HCT116 (cell line): ENCODE data around the gene CBX4. TPM values are rescaled to one million over a fixed set of nuclear protein-coding genes. Genes with fewer than 3 reads are reported as not detected.

ENCODE experiments used
- ATAC-seq: fragments of 200-7000 bp; cut with Tn5 transposase; 2 replicates; pipeline ENCODE4 v1.9.1; 2020; ENCODE audit warnings: mild to moderate bottlenecking, moderate library complexity
- BruUV-seq: library from RNA; stranded (reverse); fragments of 400-500 nt; replicated peaks from 2 replicates; lab custom pipeline; 2021; lab: Mats Ljungman, UMichigan
- CTCF ChIA-PET: fragments of 300-600 bp; sonication (Branson Sonifier 250); formaldehyde crosslinking; loops from one replicate; lab custom pipeline; 2021; ENCODE audit warnings: antibody characterized with exemption; lab: Charles Lee
- POLR2A ChIA-PET: fragments of 300-600, 350-600 bp; sonication (Branson Sonifier 250); formaldehyde crosslinking; loops from one replicate; lab custom pipeline; 2021; ENCODE audit warnings: antibody characterized with exemption; lab: Charles Lee
- RAD21 ChIA-PET, 2 experiments: fragments of 300-600 bp; sonication (Branson Sonifier 250); formaldehyde crosslinking; loops; one replicate each; lab custom pipeline; 2023; ENCODE audit warnings: low total read pairs in 2 of 2; ENCODE audit not compliant: uncharacterized antibody in 2 of 2, unreplicated experiment in 2 of 2, low non-redundant PET in 1 of 2; lab: Charles Lee
- DNase-seq: peaks from one replicate; pipeline ENCODE4 v3.0.0-alpha.2; 2010; ENCODE audit warnings: low read depth, low spot score
- H2AFZ ChIP-seq: fragments of 200-600 bp; shearing (Covaris generic), sonication (generic); 2 replicates; pipeline ENCODE4 v1.6.1; 2017; ENCODE audit warnings: low read depth, mixed run types, mixed read lengths, antibody characterized with exemption, low read length; ENCODE audit not compliant: poor library complexity, severe bottlenecking
- H3K27ac ChIP-seq: 2 replicates; pipeline ENCODE4 v1.5.1; 2012; ENCODE audit warnings: low read depth, low read length
- H3K27me3 ChIP-seq: fragments of 200-600 bp; sonication (generic); 2 replicates; pipeline ENCODE4 v1.6.1; 2016; ENCODE audit warnings: mixed run types, low read length, mixed read lengths; ENCODE audit not compliant: insufficient read depth
- H3K36me3 ChIP-seq, 2 experiments: fragments of 200-500 bp in 1 of 2; fragments of 200-600 bp in 1 of 2; sonication (Bioruptor generic) in 1 of 2; sonication (generic) in 1 of 2; 2 replicates each; pipeline versions ENCODE4 v1.5.1 to v1.6.1; 2014 to 2016; ENCODE audit warnings: low read length in 2 of 2, inconsistent platforms in 1 of 2, mixed read lengths in 1 of 2, mixed run types in 1 of 2; ENCODE audit not compliant: insufficient read depth in 2 of 2, control insufficient read depth in 1 of 2
- H3K4me1 ChIP-seq, 2 experiments: fragments of 200-600 bp in 1 of 2; sonication (generic) in 1 of 2; 2 replicates each; pipeline versions ENCODE4 v1.5.1 to v1.6.1; 2012 to 2017; ENCODE audit warnings: low read length in 2 of 2, inconsistent platforms in 1 of 2, mild to moderate bottlenecking in 1 of 2, mixed read lengths in 1 of 2, mixed run types in 1 of 2, moderate library complexity in 1 of 2; ENCODE audit not compliant: insufficient read depth in 2 of 2, control insufficient read depth in 1 of 2
- H3K4me2 ChIP-seq: fragments of 200-600 bp; sonication (generic); 2 replicates; pipeline ENCODE4 v1.6.1; 2017; ENCODE audit warnings: mixed run types, low read length, mixed read lengths
- H3K4me3 ChIP-seq, 2 experiments: fragments of 200-600 bp in 1 of 2; sonication (generic) in 1 of 2; replicated peaks in 1 of 2; 2 replicates each; pipeline ENCODE4 v1.5.1; 2011 to 2016; ENCODE audit warnings: low read length in 2 of 2, control low read depth in 1 of 2, low read depth in 1 of 2, mild to moderate bottlenecking in 1 of 2, mixed read lengths in 1 of 2, mixed run types in 1 of 2
- H3K79me2 ChIP-seq: fragments of 200-600 bp; sonication (generic); 2 replicates; pipeline ENCODE4 v1.6.1; 2017; ENCODE audit warnings: mild to moderate bottlenecking, mixed run types, low read length, moderate library complexity, mixed read lengths; ENCODE audit not compliant: insufficient read depth
- H3K9ac ChIP-seq: fragments of 200-600 bp; sonication (generic); 2 replicates; pipeline ENCODE4 v1.6.1; 2016; ENCODE audit warnings: low read length, mixed read lengths
- H3K9me2 ChIP-seq: fragments of 200-600 bp; sonication (generic), shearing (Covaris generic); 2 replicates; pipeline ENCODE4 v1.6.1; 2017; ENCODE audit warnings: mixed run types, mild to moderate bottlenecking, moderate library complexity; ENCODE audit not compliant: insufficient read depth
- H3K9me3 ChIP-seq, 2 experiments: fragments of 200-500 bp in 1 of 2; fragments of 200-600 bp in 1 of 2; sonication (Bioruptor generic) in 1 of 2; sonication (generic) in 1 of 2; 2 replicates each; pipeline ENCODE4 v1.6.1; 2014 to 2017; ENCODE audit warnings: low read length in 2 of 2, mixed read lengths in 2 of 2, inconsistent platforms in 1 of 2, low read depth in 1 of 2, mild to moderate bottlenecking in 1 of 2, mixed run types in 1 of 2, moderate library complexity in 1 of 2; ENCODE audit not compliant: control insufficient read depth in 1 of 2, insufficient read depth in 1 of 2
- H4K20me1 ChIP-seq: fragments of 200-600 bp; sonication (generic), shearing (Covaris generic); 2 replicates; pipeline ENCODE4 v1.6.1; 2017; ENCODE audit warnings: mixed run types, mild to moderate bottlenecking, moderate library complexity; ENCODE audit not compliant: insufficient read depth
- CBX3 ChIP-seq: IDR thresholded peaks from 2 replicates; pipeline ENCODE4 v1.6.1; 2012; ENCODE audit warnings: low read depth
- CEBPB ChIP-seq: IDR thresholded peaks from 2 replicates; pipeline ENCODE4 v1.6.1; 2012; ENCODE audit warnings: low read depth
- CTCF ChIP-seq, 3 experiments: fragments of 200-600 bp in 1 of 3; sonication (generic) in 1 of 3; IDR thresholded peaks in 2 of 3; conservative IDR thresholded peaks in 1 of 3; 2 replicates each; pipeline ENCODE4 v1.5.1; 2012 to 2017; ENCODE audit warnings: low read depth in 2 of 3, low read length in 2 of 3, antibody characterized with exemption in 1 of 3, borderline replicate concordance in 1 of 3, control low read depth in 1 of 3, mild to moderate bottlenecking in 1 of 3, mixed read lengths in 1 of 3, mixed run types in 1 of 3, moderate library complexity in 1 of 3; ENCODE audit not compliant: insufficient read depth in 1 of 3
- ELF1 ChIP-seq: IDR thresholded peaks from 2 replicates; pipeline ENCODE4 v1.6.1; 2012; ENCODE audit warnings: low read depth, borderline replicate concordance
- EZH2 ChIP-seq: fragments of 200-600 bp; sonication (generic); IDR thresholded peaks from 2 replicates; pipeline ENCODE4 v1.6.1; 2017; ENCODE audit warnings: antibody characterized with exemption, mixed run types
- EZH2phosphoT487 ChIP-seq: fragments of 200-600 bp; IDR thresholded peaks from 2 replicates; pipeline ENCODE4 v1.6.1; 2018; ENCODE audit warnings: antibody characterized with exemption, borderline replicate concordance
- FOSL1 ChIP-seq: IDR thresholded peaks from 2 replicates; pipeline ENCODE4 v1.6.1; 2012; ENCODE audit warnings: low read depth
- MAX ChIP-seq: IDR thresholded peaks from 2 replicates; pipeline ENCODE4 v1.6.1; 2012
- POLR2A ChIP-seq: IDR thresholded peaks from 2 replicates; pipeline ENCODE4 v1.7.0; 2011; ENCODE audit warnings: borderline replicate concordance; ENCODE audit not compliant: insufficient read depth, insufficient read length; ENCODE audit errors: extremely low read depth
- POLR2AphosphoS5 ChIP-seq: IDR thresholded peaks from 2 replicates; pipeline ENCODE4 v1.6.1; 2011; ENCODE audit warnings: mild to moderate bottlenecking, low read depth, low read length, moderate library complexity
- SIN3A ChIP-seq: IDR thresholded peaks from 2 replicates; pipeline ENCODE4 v1.6.1; 2012; ENCODE audit warnings: low read depth
- SP1 ChIP-seq: IDR thresholded peaks from 2 replicates; pipeline ENCODE4 v1.6.1; 2012; ENCODE audit warnings: low read depth
- SRF ChIP-seq: IDR thresholded peaks from 2 replicates; pipeline ENCODE4 v1.6.1; 2012; ENCODE audit warnings: low read depth
- TCF7L2 ChIP-seq: IDR thresholded peaks from 2 replicates; pipeline ENCODE4 v1.7.0; 2011; ENCODE audit warnings: borderline replicate concordance, inconsistent platforms; ENCODE audit not compliant: insufficient read depth, insufficient read length; ENCODE audit errors: extremely low read depth
- YY1 ChIP-seq: IDR thresholded peaks from 2 replicates; pipeline ENCODE4 v1.6.1; 2011; ENCODE audit warnings: low read length, low read depth, moderate library complexity, mild to moderate bottlenecking; ENCODE audit not compliant: insufficient replicate concordance; ENCODE audit errors: extremely low read depth
- ZNF274 ChIP-seq: fragments of 200-500 bp; sonication (Bioruptor generic); IDR thresholded peaks from 2 replicates; pipeline ENCODE4 v1.6.1; 2014; ENCODE audit warnings: mild to moderate bottlenecking, low read depth, low read length, inconsistent platforms
- intact Hi-C: fragments of 100-400 bp; cut with micrococcal nuclease; formaldehyde crosslinking; loops from 2 replicates; pipeline ENCODE4 v1.10.0; 2022
- total RNA-seq: library from RNA; stranded (reverse); gene quantifications from one replicate; pipeline ENCODE4 v1.2.1, GENCODE V29; 2021; ENCODE audit not compliant: unreplicated experiment
- TF ChIP-seq, protein P1 (sequence below): IDR thresholded peaks from 2 replicates; pipeline ENCODE4 v1.6.1; 2012
- TF ChIP-seq, protein P2 (sequence below): IDR thresholded peaks from 2 replicates; pipeline ENCODE4 v1.6.1; 2011; ENCODE audit warnings: mild to moderate bottlenecking, low read length, moderate library complexity; ENCODE audit not compliant: insufficient replicate concordance; ENCODE audit errors: extremely low read depth

CBX4 gene
- total RNA-seq, 1 experiment from 2014 or later, result 60.9 TPM

- peak; percentile 59 for ATAC-seq
- POLR2A ChIA-PET, result interaction anchor here (1.0 to 1.8 kb wide), 5 partner anchors 10 to 198 kb away, joined by 3 to 17 read pairs (median 5); partner anchors contain the start of gene CBX4
- TF ChIP-seq CTCF (IDR thresholded peaks at IDR 0.05 in 2 of 3, conservative IDR thresholded peaks at IDR 0.05 in 1 of 3; ENCODE audit: borderline replicate concordance in 1 of 3, insufficient read depth in 1 of 3, low read depth in 2 of 3, low read length in 2 of 3) (peak; percentile 72 to 97 (median 78)), EZH2 (no peak), TCF7L2 (peak; percentile 63), SIN3A (no peak), ZNF274 (no peak), YY1 (no peak), FOSL1 (no peak), MAX (no peak; the same call in 1 of the 2 replicates), POLR2AphosphoS5 (0 out of 2 replicates have a peak, but pooled peaks have one; percentile 15), SRF (no peak; the same call in 1 of the 2 replicates), CEBPB (no peak), EZH2phosphoT487 (no peak), CBX3 (no peak), ELF1 (no peak), SP1 (no peak), POLR2A (no peak)
- TF ChIP-seq, protein P1, sequence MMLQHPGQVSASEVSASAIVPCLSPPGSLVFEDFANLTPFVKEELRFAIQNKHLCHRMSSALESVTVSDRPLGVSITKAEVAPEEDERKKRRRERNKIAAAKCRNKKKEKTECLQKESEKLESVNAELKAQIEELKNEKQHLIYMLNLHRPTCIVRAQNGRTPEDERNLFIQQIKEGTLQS, result no peak
- TF ChIP-seq, protein P2, sequence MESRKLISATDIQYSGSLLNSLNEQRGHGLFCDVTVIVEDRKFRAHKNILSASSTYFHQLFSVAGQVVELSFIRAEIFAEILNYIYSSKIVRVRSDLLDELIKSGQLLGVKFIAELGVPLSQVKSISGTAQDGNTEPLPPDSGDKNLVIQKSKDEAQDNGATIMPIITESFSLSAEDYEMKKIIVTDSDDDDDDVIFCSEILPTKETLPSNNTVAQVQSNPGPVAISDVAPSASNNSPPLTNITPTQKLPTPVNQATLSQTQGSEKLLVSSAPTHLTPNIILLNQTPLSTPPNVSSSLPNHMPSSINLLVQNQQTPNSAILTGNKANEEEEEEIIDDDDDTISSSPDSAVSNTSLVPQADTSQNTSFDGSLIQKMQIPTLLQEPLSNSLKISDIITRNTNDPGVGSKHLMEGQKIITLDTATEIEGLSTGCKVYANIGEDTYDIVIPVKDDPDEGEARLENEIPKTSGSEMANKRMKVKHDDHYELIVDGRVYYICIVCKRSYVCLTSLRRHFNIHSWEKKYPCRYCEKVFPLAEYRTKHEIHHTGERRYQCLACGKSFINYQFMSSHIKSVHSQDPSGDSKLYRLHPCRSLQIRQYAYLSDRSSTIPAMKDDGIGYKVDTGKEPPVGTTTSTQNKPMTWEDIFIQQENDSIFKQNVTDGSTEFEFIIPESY, result no peak
These were observed 28.0 kb downstream of the CBX4 start for GRCh38 chr17:79811011-79811867.

More at GRCh38 chr17:79811011-79811867, 28.0 kb downstream of the CBX4 start:
- no peaks in the 10 kb centered on the region for H3K79me2 ChIP-seq
- H3K9me3 ChIP-seq, result no peaks in the 10 kb centered on the region
- no peaks in the 10 kb centered on the region for H3K36me3 ChIP-seq
- no peaks in the 10 kb centered on the region for H4K20me1 ChIP-seq
- peak overlapping the region; percentile 29 for H3K9ac ChIP-seq
- H3K4me3 ChIP-seq, result peak overlapping the region; percentile 34 to 53
- peak; percentile 50 for DNase-seq
- intact Hi-C loops, result loop anchor here (2.0 kb wide), 1 partner anchor 28 kb away; the partner anchor contains the start of gene CBX4
- peaks cover 25 to 44% of the 10 kb centered on the region in 2 experiments for H3K4me1 ChIP-seq
- peak overlapping the region; percentile 88 for H3K4me2 ChIP-seq
- CTCF ChIA-PET, result interaction anchor here (0.9 to 3.9 kb wide), 19 partner anchors 8 to 197 kb away, joined by 3 to 24 read pairs (median 5); partner anchors contain the start of genes CBX4 and CBX8
- H3K27me3 ChIP-seq, result peaks cover 6% of the 10 kb centered on the region; the same call in 1 of the 2 replicates
- H3K9me2 ChIP-seq, result no peaks in the 10 kb centered on the region
- H3K27ac ChIP-seq, result peak overlapping the region; percentile 21; the same call in 1 of the 2 replicates
- RAD21 ChIA-PET, result interaction anchor here (0.5 to 1.3 kb wide), 3 partner anchors 14 to 164 kb away, joined by 3 to 8 read pairs (median 4); partner anchors contain the start of genes CBX4 (in 1 of the 2) and CBX8 (in 1 of the 2)
- H2AFZ ChIP-seq, result peak overlapping the region; percentile 82
- no TSS peak for BruUV-seq
